Measurements from ENCODE around the gene PGP.

GRCh38 chr16:2166263-2167067, 48.2 kb downstream of the PGP start:
- TF ChIP-seq CTCF (IDR thresholded peaks at IDR 0.05; ENCODE audit: borderline replicate concordance, extremely low read depth, low read length, poor library complexity, severe bottlenecking) (no peak), EZH2 (IDR thresholded peaks at IDR 0.05; ENCODE audit: borderline replicate concordance, low read depth, low read length, severe bottlenecking) (no peak)

Measured in DND-41 (cell line).